ENCODE data around the gene MBP.

DNA sequence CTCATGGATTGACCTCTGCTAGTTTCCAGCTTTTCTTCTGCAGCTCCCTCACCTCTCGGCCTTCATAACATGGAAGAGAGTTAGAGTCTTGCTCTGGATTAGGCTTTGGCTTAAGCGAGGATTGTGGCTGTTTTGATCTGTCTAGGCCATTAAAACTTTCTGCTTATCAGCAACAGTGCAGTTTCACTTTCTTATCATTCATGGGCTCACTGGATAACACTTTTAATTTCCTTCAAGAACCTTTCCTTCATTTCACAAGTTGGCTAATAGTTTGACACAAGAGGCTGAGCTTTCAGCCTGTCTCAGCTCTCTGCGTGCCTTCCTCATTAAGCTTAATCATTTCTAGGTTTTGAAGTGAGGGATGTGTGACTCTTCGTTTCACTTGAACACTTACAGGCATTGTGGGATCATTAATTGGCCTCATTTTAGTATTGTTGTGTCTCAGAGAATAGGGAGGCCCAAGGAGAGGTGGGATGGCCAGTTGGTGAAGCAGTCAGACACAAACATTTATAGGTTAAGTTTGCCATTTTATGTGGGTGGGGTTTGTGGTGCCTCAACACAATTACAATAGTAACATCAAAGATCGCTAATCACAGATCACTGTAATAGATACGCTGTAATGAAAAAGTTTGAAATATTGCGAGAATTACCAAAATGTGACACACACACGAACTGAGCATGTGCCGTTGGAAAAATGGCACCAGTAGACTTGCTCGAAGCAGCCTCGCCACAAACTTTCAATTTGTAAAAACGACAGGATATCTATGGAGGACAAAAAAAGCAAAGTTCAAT is 180.9 kb downstream of the MBP start:
- TF ChIP-seq POLR2A (IDR thresholded peaks at IDR 0.05; ENCODE audit: low read depth, low read length): no peak
- TF ChIP-seq CTCF (IDR thresholded peaks at IDR 0.05; ENCODE audit: extremely low read depth in 1 of 2, insufficient read depth in 1 of 2, low read depth in 1 of 2, low read length in 2 of 2): no peak

All from endothelial cell of umbilical vein (primary cell).